Liver (tissue), 9 donors: ENCODE results near the gene SERTAD2. TPM values are rescaled to one million over a fixed set of nuclear protein-coding genes. Genes with fewer than 3 reads are reported as not detected.

Experiments
- DNase-seq: peaks from one replicate; pipeline ENCODE4 v3.0.0-alpha.2; 2017; ENCODE audit warnings: low spot score
- H3K27ac ChIP-seq, 2 donors: one replicate each; pipeline ENCODE4 v1.7.0; 2013; ENCODE audit warnings: inconsistent platforms in 2 of 2, low read length in 2 of 2, control low read depth in 1 of 2, low read depth in 1 of 2, mild to moderate bottlenecking in 1 of 2
- H3K27me3 ChIP-seq, 4 donors: one replicate each; pipeline versions ENCODE4 v1.6.1 to v1.7.0; 2013; ENCODE audit warnings: low read length in 3 of 4, inconsistent platforms in 1 of 4, mild to moderate bottlenecking in 1 of 4, moderate library complexity in 1 of 4; ENCODE audit not compliant: control insufficient read depth in 4 of 4, insufficient read depth in 4 of 4
- H3K36me3 ChIP-seq, 4 donors: one replicate each; pipeline versions ENCODE4 v1.6.1 to v1.7.0; 2013; ENCODE audit warnings: low read length in 3 of 4, mild to moderate bottlenecking in 3 of 4, low read depth in 1 of 4, moderate library complexity in 1 of 4; ENCODE audit not compliant: control insufficient read depth in 4 of 4, insufficient read depth in 3 of 4
- H3K4me1 ChIP-seq, 4 donors: one replicate each; pipeline versions ENCODE4 v1.6.1 to v1.7.0; 2013; ENCODE audit warnings: low read length in 3 of 4, mild to moderate bottlenecking in 3 of 4, moderate library complexity in 1 of 4; ENCODE audit not compliant: control insufficient read depth in 4 of 4, insufficient read depth in 4 of 4
- H3K4me3 ChIP-seq, 3 donors: one replicate each; pipeline versions ENCODE4 v1.6.1 to v1.7.0; 2013; ENCODE audit warnings: low read length in 3 of 3, control low read depth in 1 of 3, low read depth in 1 of 3, mild to moderate bottlenecking in 1 of 3
- H3K9ac ChIP-seq, 2 donors: one replicate each; pipeline ENCODE4 v1.7.0; 2013; ENCODE audit warnings: low read length in 2 of 2, mild to moderate bottlenecking in 2 of 2, moderate library complexity in 2 of 2, control low read depth in 1 of 2, low read depth in 1 of 2
- H3K9me3 ChIP-seq, 4 donors: one replicate each; pipeline versions ENCODE4 v1.6.1 to v1.7.0; 2013; ENCODE audit warnings: low read length in 3 of 4; ENCODE audit not compliant: control insufficient read depth in 4 of 4
- EGR1 ChIP-seq, 2 donors: IDR thresholded peaks; 2 replicates each; pipeline ENCODE4 v1.6.1; 2016 to 2018; ENCODE audit warnings: antibody characterized with exemption in 2 of 2, low read depth in 2 of 2
- FOXA1 ChIP-seq: IDR thresholded peaks from 2 replicates; pipeline ENCODE4 v1.6.1; 2016; ENCODE audit warnings: antibody characterized with exemption
- FOXA2 ChIP-seq: IDR thresholded peaks from 2 replicates; pipeline ENCODE4 v1.6.1; 2016; ENCODE audit warnings: antibody characterized with exemption
- GABPA ChIP-seq, 2 donors: IDR thresholded peaks in 1 of 2; conservative IDR thresholded peaks in 1 of 2; 2 replicates each; pipeline ENCODE4 v1.6.1; 2016; ENCODE audit warnings: antibody characterized with exemption in 2 of 2, mild to moderate bottlenecking in 1 of 2, moderate library complexity in 1 of 2
- HNF4A ChIP-seq, 2 donors: conservative IDR thresholded peaks; 2 replicates each; pipeline ENCODE4 v1.6.1; 2016; ENCODE audit warnings: antibody characterized with exemption in 2 of 2, mild to moderate bottlenecking in 2 of 2
- HNF4G ChIP-seq: IDR thresholded peaks from 2 replicates; pipeline ENCODE4 v1.6.1; 2016; ENCODE audit warnings: antibody characterized with exemption
- JUND ChIP-seq, 2 donors: IDR thresholded peaks; 2 replicates each; pipeline ENCODE4 v1.6.1; 2016; ENCODE audit warnings: antibody characterized with exemption in 2 of 2
- NR2F2 ChIP-seq: IDR thresholded peaks from 2 replicates; pipeline ENCODE4 v1.6.1; 2016; ENCODE audit warnings: antibody characterized with exemption
- RAD21 ChIP-seq, 2 donors: IDR thresholded peaks; 2 replicates each; pipeline ENCODE4 v1.6.1; 2016; ENCODE audit warnings: antibody characterized with exemption in 2 of 2, mild to moderate bottlenecking in 2 of 2
- RXRA ChIP-seq, 2 donors: IDR thresholded peaks; 2 replicates each; pipeline ENCODE4 v1.6.1; 2017 to 2018; ENCODE audit warnings: antibody characterized with exemption in 2 of 2, mild to moderate bottlenecking in 1 of 2
- SP1 ChIP-seq: IDR thresholded peaks from 2 replicates; pipeline ENCODE4 v1.6.1; 2018; ENCODE audit warnings: antibody characterized with exemption, mild to moderate bottlenecking
- TAF1 ChIP-seq: conservative IDR thresholded peaks from 2 replicates; pipeline ENCODE4 v1.6.1; 2016; ENCODE audit warnings: antibody characterized with exemption, mild to moderate bottlenecking
- YY1 ChIP-seq: IDR thresholded peaks from 2 replicates; pipeline ENCODE4 v1.6.1; 2016; ENCODE audit warnings: antibody characterized with exemption, mild to moderate bottlenecking
- WGBS: extraction: QIAGEN DNeasy Blood & Tissue Kit; methylation state at CpG from one replicate; pipeline ENCODE4 v1.1.7; 2013; 5-methylcytosine and 5-hydroxymethylcytosine counted together
- polyA plus RNA-seq, 2 donors: library from polyadenylated mRNA; stranded (reverse) in 1 of 2; unstranded in 1 of 2; fragments of 200-250 nt in 1 of 2; fragments of >200 nt in 1 of 2; fragmentation: Nextera tagmentation in 1 of 2; extraction: Ambion mirVana in 1 of 2; gene quantifications; one replicate each; pipeline versions ENCODE4 v1.2.1 to v1.2.3, GENCODE V29; 2013 to 2015
- total RNA-seq, 2 donors: library from RNA; depleted of rRNA; stranded (reverse); fragments of >200 nt; gene quantifications; one replicate each; pipeline ENCODE4 v1.2.3, GENCODE V29; 2014
- TF ChIP-seq, protein P1 (sequence below): IDR thresholded peaks from 2 replicates; pipeline ENCODE4 v1.6.1; 2016; ENCODE audit warnings: antibody characterized with exemption
- TF ChIP-seq, protein P2 (sequence below): IDR thresholded peaks from 2 replicates; pipeline ENCODE4 v1.6.1; 2016; ENCODE audit warnings: antibody characterized with exemption
- TF ChIP-seq, protein P3 (sequence below): fragments of 150-350 bp; IDR thresholded peaks from 2 replicates; pipeline ENCODE4 v1.5.1; 2017; ENCODE audit warnings: improper control_type of control experiment, low read depth, low read length; ENCODE audit not compliant: missing input control
- TF ChIP-seq, protein P4 (sequence below): IDR thresholded peaks from 2 replicates; pipeline ENCODE4 v1.6.1; 2016; ENCODE audit warnings: antibody characterized with exemption, mild to moderate bottlenecking
- TF ChIP-seq, protein P5 (sequence below): IDR thresholded peaks from 2 replicates; pipeline ENCODE4 v1.6.1; 2016; ENCODE audit warnings: antibody characterized with exemption
- donor health status: healthy.
- donor health status: healthy.
- donor health status: healthy.
- donor health status: healthy.
- donor health status: healthy.

Gene SERTAD2
- total and polyA plus RNA-seq, 4 donors = 5.1 to 13.3 (median 6.4) TPM

DNA sequence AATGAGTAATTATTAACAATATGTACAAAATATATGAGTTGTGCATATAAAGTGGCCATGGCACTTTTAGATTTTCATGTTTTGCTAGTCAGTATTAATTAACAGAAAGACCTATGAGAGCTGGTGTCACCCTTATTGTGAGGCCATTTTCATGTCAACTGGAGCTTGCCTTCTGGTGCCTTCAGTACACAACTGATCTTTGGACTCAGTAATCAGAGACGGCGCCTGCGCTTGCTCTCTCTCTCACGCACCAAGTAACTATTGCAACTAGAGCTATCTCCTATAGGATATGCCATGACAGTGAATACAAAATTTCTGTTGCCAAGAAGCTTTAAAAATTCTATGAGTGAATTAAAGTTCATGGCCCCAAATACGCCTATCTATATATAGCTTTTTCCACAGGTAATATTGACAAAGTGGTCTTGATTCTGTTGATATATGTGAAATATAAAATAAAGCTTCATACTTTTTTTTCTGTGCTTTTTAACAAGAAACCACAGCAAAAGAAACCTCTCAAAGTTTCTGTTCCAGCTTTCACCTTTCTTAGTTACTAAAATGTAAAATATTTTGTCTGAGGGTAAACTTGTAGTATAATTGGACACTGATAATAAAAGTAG is 2.9 kb downstream of the SERTAD2 start:
- Histone ChIP-seq H3K9me3 (no peaks in the 10 kb centered on the region), H3K4me3 (no peak overlapping the region), H3K4me1 (peaks cover 8 to 67% (median 42%) of the 10 kb centered on the region in 4 donors), H3K9ac (peak overlapping the region in 1 of 2 donors; percentile 76), H3K27me3 (no peaks in the 10 kb centered on the region), H3K27ac (peak overlapping the region; percentile 39 to 42), H3K36me3 (no peaks in the 10 kb centered on the region)
- 25% methylated on average over 5 of the region's 5 CpGs for WGBS
- TF ChIP-seq, protein P1, sequence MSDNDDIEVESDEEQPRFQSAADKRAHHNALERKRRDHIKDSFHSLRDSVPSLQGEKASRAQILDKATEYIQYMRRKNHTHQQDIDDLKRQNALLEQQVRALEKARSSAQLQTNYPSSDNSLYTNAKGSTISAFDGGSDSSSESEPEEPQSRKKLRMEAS = peak; percentile 30
- TF ChIP-seq GABPA (IDR thresholded peaks at IDR 0.05 in 1 of 2, conservative IDR thresholded peaks at IDR 0.05 in 1 of 2) = no peak
- TF ChIP-seq, protein P2, sequence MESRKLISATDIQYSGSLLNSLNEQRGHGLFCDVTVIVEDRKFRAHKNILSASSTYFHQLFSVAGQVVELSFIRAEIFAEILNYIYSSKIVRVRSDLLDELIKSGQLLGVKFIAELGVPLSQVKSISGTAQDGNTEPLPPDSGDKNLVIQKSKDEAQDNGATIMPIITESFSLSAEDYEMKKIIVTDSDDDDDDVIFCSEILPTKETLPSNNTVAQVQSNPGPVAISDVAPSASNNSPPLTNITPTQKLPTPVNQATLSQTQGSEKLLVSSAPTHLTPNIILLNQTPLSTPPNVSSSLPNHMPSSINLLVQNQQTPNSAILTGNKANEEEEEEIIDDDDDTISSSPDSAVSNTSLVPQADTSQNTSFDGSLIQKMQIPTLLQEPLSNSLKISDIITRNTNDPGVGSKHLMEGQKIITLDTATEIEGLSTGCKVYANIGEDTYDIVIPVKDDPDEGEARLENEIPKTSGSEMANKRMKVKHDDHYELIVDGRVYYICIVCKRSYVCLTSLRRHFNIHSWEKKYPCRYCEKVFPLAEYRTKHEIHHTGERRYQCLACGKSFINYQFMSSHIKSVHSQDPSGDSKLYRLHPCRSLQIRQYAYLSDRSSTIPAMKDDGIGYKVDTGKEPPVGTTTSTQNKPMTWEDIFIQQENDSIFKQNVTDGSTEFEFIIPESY = peak; percentile 42
- peak; percentile 42 for TF ChIP-seq RXRA (IDR thresholded peaks at IDR 0.05)
- TF ChIP-seq, protein P3, sequence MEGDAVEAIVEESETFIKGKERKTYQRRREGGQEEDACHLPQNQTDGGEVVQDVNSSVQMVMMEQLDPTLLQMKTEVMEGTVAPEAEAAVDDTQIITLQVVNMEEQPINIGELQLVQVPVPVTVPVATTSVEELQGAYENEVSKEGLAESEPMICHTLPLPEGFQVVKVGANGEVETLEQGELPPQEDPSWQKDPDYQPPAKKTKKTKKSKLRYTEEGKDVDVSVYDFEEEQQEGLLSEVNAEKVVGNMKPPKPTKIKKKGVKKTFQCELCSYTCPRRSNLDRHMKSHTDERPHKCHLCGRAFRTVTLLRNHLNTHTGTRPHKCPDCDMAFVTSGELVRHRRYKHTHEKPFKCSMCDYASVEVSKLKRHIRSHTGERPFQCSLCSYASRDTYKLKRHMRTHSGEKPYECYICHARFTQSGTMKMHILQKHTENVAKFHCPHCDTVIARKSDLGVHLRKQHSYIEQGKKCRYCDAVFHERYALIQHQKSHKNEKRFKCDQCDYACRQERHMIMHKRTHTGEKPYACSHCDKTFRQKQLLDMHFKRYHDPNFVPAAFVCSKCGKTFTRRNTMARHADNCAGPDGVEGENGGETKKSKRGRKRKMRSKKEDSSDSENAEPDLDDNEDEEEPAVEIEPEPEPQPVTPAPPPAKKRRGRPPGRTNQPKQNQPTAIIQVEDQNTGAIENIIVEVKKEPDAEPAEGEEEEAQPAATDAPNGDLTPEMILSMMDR = no peak
- TF ChIP-seq, protein P4, sequence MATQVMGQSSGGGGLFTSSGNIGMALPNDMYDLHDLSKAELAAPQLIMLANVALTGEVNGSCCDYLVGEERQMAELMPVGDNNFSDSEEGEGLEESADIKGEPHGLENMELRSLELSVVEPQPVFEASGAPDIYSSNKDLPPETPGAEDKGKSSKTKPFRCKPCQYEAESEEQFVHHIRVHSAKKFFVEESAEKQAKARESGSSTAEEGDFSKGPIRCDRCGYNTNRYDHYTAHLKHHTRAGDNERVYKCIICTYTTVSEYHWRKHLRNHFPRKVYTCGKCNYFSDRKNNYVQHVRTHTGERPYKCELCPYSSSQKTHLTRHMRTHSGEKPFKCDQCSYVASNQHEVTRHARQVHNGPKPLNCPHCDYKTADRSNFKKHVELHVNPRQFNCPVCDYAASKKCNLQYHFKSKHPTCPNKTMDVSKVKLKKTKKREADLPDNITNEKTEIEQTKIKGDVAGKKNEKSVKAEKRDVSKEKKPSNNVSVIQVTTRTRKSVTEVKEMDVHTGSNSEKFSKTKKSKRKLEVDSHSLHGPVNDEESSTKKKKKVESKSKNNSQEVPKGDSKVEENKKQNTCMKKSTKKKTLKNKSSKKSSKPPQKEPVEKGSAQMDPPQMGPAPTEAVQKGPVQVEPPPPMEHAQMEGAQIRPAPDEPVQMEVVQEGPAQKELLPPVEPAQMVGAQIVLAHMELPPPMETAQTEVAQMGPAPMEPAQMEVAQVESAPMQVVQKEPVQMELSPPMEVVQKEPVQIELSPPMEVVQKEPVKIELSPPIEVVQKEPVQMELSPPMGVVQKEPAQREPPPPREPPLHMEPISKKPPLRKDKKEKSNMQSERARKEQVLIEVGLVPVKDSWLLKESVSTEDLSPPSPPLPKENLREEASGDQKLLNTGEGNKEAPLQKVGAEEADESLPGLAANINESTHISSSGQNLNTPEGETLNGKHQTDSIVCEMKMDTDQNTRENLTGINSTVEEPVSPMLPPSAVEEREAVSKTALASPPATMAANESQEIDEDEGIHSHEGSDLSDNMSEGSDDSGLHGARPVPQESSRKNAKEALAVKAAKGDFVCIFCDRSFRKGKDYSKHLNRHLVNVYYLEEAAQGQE = peak; percentile 28
- TF ChIP-seq, protein P5, sequence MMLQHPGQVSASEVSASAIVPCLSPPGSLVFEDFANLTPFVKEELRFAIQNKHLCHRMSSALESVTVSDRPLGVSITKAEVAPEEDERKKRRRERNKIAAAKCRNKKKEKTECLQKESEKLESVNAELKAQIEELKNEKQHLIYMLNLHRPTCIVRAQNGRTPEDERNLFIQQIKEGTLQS = no peak
- peak; percentile 77 for TF ChIP-seq SP1
- peak; percentile 84 for TF ChIP-seq YY1
- peak; percentile 95 for TF ChIP-seq HNF4A (conservative IDR thresholded peaks at IDR 0.05)
- no peak for TF ChIP-seq FOXA1
- peak; percentile 35 for TF ChIP-seq FOXA2
- no peak for TF ChIP-seq EGR1 (IDR thresholded peaks at IDR 0.05; ENCODE audit: low read depth in 2 of 2)
- peak in 1 of 2 donors; percentile 41 for TF ChIP-seq RAD21 (IDR thresholded peaks at IDR 0.05)
- TF ChIP-seq JUND (IDR thresholded peaks at IDR 0.05) = no peak
- peak; percentile 70 for TF ChIP-seq HNF4G
- no peak for TF ChIP-seq NR2F2
- TF ChIP-seq TAF1 = peak; percentile 16
- no peak for DNase-seq
